Measurements from ENCODE around the gene PI4KB.

DNA sequence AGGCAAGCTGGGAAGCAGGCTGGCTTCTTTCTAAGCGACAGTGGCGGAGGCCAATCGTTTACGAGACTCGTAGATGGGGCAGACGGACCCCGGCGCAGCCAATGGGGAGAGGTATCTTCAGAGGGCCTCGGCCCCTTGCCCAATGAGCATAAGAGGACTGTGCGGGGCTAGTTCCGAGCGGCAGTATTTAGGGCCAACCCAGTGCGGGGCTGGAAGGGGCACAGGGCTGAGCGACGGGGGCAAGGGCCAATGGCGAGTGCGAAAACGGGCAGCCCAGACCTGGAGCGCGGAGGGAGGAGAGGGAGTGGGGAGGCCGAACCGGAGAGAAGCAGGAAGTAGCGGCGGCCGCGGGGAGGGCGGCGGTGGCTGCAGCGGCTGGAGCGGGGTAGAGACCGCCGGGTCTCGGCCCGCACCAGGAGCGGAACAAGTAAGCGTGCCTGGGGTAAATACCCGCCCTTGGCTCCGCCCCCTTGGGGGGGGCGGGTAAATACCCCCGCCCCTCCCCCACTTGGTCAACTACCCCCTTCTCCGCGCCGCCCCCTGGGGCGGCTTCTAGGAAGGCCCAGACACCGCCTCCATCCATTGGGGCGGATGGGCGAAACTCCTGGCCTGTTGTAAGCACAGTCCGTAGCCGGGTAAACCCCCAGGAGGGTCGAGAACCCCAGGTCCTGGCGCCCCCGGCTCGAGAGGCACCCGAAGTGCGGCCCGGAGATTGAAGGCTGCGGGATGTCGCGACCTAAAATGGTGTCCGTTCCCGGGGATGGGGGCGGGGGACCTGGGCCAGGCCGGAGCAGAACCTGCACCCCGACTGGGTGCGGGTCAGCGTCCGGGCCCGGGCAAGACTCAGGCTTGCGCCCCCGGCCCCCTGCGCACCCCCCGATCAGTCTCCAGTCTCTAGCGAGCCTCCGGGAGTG, 45.0 kb downstream of the PI4KB start, which contains the start of gene ZNF687:
- TF ChIP-seq POLR2A (IDR thresholded peaks at IDR 0.05): peak; percentile 85
- TF ChIP-seq, protein P1, sequence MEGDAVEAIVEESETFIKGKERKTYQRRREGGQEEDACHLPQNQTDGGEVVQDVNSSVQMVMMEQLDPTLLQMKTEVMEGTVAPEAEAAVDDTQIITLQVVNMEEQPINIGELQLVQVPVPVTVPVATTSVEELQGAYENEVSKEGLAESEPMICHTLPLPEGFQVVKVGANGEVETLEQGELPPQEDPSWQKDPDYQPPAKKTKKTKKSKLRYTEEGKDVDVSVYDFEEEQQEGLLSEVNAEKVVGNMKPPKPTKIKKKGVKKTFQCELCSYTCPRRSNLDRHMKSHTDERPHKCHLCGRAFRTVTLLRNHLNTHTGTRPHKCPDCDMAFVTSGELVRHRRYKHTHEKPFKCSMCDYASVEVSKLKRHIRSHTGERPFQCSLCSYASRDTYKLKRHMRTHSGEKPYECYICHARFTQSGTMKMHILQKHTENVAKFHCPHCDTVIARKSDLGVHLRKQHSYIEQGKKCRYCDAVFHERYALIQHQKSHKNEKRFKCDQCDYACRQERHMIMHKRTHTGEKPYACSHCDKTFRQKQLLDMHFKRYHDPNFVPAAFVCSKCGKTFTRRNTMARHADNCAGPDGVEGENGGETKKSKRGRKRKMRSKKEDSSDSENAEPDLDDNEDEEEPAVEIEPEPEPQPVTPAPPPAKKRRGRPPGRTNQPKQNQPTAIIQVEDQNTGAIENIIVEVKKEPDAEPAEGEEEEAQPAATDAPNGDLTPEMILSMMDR (IDR thresholded peaks at IDR 0.05): no peak
- peak; percentile 18 to 89 (median 46) for TF ChIP-seq POLR2AphosphoS5 (IDR thresholded peaks at IDR 0.05)
- no peak for TF ChIP-seq EP300 (IDR thresholded peaks at IDR 0.05; ENCODE audit: low read depth)

Measured in transverse colon (tissue), 4 donors.